CD4-positive, CD25-positive, alpha-beta regulatory T cell (primary cell): ENCODE measurements around the gene FAM185A. TPM values are rescaled to one million over a fixed set of nuclear protein-coding genes. Genes with fewer than 3 reads are reported as not detected.
"Not testable (repeated sequence)": the region's sequence is repeated elsewhere in the genome, so short reads cannot be mapped to it uniquely, and the experiment has no call there.

ENCODE experiments used
- ATAC-seq, 2 donors: fragments of 150-1000 bp; cut with Tn5 transposase; one replicate each; pipeline ENCODE4 v1.10.0; 2021; ENCODE audit warnings: low read depth in 2 of 2, moderate number of reproducible peaks in 2 of 2, moderate library complexity in 1 of 2
- DNase-seq, 3 donors: peaks; one replicate each; pipeline versions ENCODE4 v3.0.0 to v3.0.0-alpha.2; 2012 to 2022; ENCODE audit warnings: mixed read lengths in 1 of 3
- H3K27ac ChIP-seq: one replicate; pipeline ENCODE4 v1.7.0; 2013; ENCODE audit warnings: mild to moderate bottlenecking, low read length; ENCODE audit not compliant: insufficient read depth, poor library complexity, severe bottlenecking
- H3K27me3 ChIP-seq: one replicate; pipeline ENCODE4 v1.7.0; 2013; ENCODE audit warnings: low read length; ENCODE audit not compliant: control insufficient read depth, insufficient read depth
- H3K36me3 ChIP-seq: one replicate; pipeline ENCODE4 v1.7.0; 2013; ENCODE audit warnings: mild to moderate bottlenecking, low read length, moderate library complexity; ENCODE audit not compliant: control insufficient read depth, insufficient read depth
- H3K4me1 ChIP-seq: 2 replicates; pipeline ENCODE4 v1.7.0; 2013; ENCODE audit warnings: mild to moderate bottlenecking, low read length; ENCODE audit not compliant: insufficient read depth, control insufficient read depth, poor library complexity, severe bottlenecking
- H3K4me3 ChIP-seq: one replicate; pipeline ENCODE4 v1.7.0; 2013; ENCODE audit warnings: low read depth, mild to moderate bottlenecking, low read length, moderate library complexity
- H3K9me3 ChIP-seq, 2 experiments: 1 replicate in 1 of 2; 2 replicates in 1 of 2; pipeline ENCODE4 v1.7.0; 2013; ENCODE audit warnings: low read length in 2 of 2, mild to moderate bottlenecking in 1 of 2, moderate library complexity in 1 of 2; ENCODE audit not compliant: control insufficient read depth in 2 of 2
- H3K27ac Mint-ChIP-seq, 3 donors: one replicate each; pipeline ENCODE4 v1.8.0; 2020 to 2022; ENCODE audit warnings: mild to moderate bottlenecking in 3 of 3, mixed read lengths in 3 of 3, moderate library complexity in 2 of 3
- H3K27me3 Mint-ChIP-seq: one replicate; pipeline ENCODE4 v1.8.0; 2022; ENCODE audit warnings: mild to moderate bottlenecking, mixed read lengths
- H3K36me3 Mint-ChIP-seq: one replicate; pipeline ENCODE4 v1.8.0; 2020; ENCODE audit warnings: mixed read lengths
- H3K4me1 Mint-ChIP-seq, 4 donors: one replicate each; pipeline ENCODE4 v1.8.0; 2020 to 2022; ENCODE audit warnings: mixed read lengths in 4 of 4, mild to moderate bottlenecking in 1 of 4
- H3K4me3 Mint-ChIP-seq, 4 donors: one replicate each; pipeline ENCODE4 v1.8.0; 2020 to 2022; ENCODE audit warnings: mild to moderate bottlenecking in 4 of 4, mixed read lengths in 4 of 4, moderate library complexity in 3 of 4
- H3K9me3 Mint-ChIP-seq, 7 donors: one replicate each; pipeline ENCODE4 v1.8.0; 2020 to 2022; ENCODE audit warnings: mixed read lengths in 7 of 7, mild to moderate bottlenecking in 3 of 7, moderate library complexity in 2 of 7
- polyA plus RNA-seq, 4 donors: library from polyadenylated mRNA; unstranded; fragments of 300-500 nt; fragmentation: Illumina TruSeq; gene quantifications; one replicate each; pipeline ENCODE4 v1.2.3, GENCODE V29; 2021
- total RNA-seq: library from RNA; stranded (reverse); gene quantifications from one replicate; pipeline ENCODE4 v1.2.3, GENCODE V29; 2022

FAM185A gene
- total and polyA plus RNA-seq, 5 donors from 2014 or later, result 6.1 to 7.3 (median 6.4) TPM

DNA sequence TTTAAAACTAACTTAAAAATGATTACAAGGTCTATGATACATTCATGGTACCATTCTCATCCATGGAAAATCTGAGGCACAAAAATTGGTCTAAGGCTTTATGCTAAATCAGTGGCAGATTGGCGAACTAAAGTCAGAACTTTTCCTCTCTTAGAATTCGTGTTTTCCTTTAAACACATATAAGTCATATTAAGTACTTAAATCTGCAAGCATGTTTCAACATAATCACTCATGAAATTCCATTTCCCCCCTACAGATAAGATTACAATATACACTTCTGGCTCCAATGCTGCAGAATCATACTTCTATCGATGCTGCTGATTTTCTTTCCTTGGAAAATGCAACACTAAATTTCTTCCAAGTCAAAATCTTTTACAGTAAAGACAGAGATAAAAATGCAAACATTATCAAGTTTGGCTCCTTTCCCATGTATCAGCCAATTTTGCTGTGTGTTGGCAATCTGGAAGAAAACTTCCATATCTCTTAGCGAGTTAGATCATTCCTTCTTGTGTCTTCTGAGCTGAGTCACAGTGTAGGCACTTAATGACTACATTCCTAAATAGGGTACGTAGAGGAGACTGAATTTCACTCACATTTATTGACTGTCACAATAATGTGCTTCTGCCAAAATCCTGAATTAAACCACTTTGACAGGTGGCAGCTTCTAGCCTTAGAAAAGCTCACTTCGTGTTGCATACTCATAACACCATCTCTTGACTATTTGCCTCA is 87.6 kb downstream of the FAM185A start:
- ATAC-seq, result no peak
- no peak overlapping the region for H3K27ac Mint-ChIP-seq
- peaks cover 5% of the 10 kb centered on the region for H3K27me3 Mint-ChIP-seq

DNA sequence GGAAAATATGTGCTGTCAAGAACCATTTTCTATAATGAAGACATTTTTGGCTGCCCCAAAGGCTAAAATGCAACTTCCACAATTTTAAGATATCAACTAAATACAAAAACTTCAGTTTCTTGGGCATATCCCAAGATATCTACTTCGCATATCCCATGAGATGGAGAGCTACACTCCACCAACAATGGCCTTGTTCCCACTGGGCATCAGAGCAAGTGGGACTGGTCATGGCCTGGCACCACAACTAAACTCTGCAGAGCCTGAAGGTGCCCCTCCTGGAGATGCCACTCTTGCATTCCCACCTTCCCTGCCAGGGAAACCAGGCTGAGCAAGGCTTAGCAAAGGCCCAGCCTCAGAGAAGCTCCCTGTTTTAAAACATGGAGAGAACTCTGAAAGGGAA is 88.2 kb downstream of the FAM185A start:
- H3K4me3 Mint-ChIP-seq, result no peak overlapping the region
- no peak overlapping the region for H3K27ac ChIP-seq
- peaks cover 36% of the 10 kb centered on the region for H3K36me3 Mint-ChIP-seq
- H3K27me3 Mint-ChIP-seq, result peaks cover 5% of the 10 kb centered on the region
- peaks cover 0 to 2% (median 0%) of the 10 kb centered on the region in 7 donors for H3K9me3 Mint-ChIP-seq
- no peaks in the 10 kb centered on the region for H3K36me3 ChIP-seq
- no peak for DNase-seq
- peaks cover 0 to 6% (median 5%) of the 10 kb centered on the region in 4 donors for H3K4me1 Mint-ChIP-seq
- no peak overlapping the region for H3K27ac Mint-ChIP-seq
- no peak for ATAC-seq
- no peaks in the 10 kb centered on the region for H3K27me3 ChIP-seq
- H3K9me3 ChIP-seq, result no peaks in the 10 kb centered on the region
- H3K4me1 ChIP-seq, result peaks cover 5% of the 10 kb centered on the region
- H3K4me3 ChIP-seq, result no peak overlapping the region

More for the DNA sequence above, 87.6 kb downstream of the FAM185A start:
- Mint-ChIP-seq H3K36me3 (peaks cover 39% of the 10 kb centered on the region), H3K4me3 (no peak overlapping the region), H3K9me3 (peaks cover 0 to 2% (median 0%) of the 10 kb centered on the region in 7 donors), H3K4me1 (peaks cover 0 to 6% (median 5%) of the 10 kb centered on the region in 4 donors)
- no peak overlapping the region for H3K4me3 ChIP-seq
- no peaks in the 10 kb centered on the region for H3K9me3 ChIP-seq
- no peaks in the 10 kb centered on the region for H3K36me3 ChIP-seq
- H3K27ac ChIP-seq, result no peak overlapping the region
- H3K27me3 ChIP-seq, result no peaks in the 10 kb centered on the region
- no peak for DNase-seq
- peaks cover 5% of the 10 kb centered on the region for H3K4me1 ChIP-seq

DNA sequence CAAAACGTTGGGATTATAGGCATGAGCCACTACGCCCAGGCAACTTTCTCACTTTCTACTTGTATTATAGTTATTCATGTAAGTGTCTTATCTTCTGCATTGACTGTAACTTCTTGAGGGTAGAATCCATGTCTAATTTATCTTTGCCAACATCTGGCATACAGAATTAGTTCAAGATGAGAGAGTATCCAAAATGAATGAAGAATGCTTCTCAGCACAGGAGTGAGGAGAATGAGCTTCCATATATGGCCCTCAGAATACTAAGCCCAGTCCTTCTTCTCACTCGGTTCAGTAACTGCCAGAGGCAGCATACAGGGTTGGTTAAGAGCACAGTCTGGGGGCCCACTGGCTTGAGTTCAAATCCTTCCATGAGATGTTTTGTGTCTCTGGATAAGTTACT is 89.0 kb downstream of the FAM185A start:
- no peak overlapping the region for H3K27ac ChIP-seq
- no peak for DNase-seq
- no peaks in the 10 kb centered on the region for H3K27me3 ChIP-seq
- peaks cover 5% of the 10 kb centered on the region for H3K4me1 ChIP-seq
- no peaks in the 10 kb centered on the region for H3K9me3 ChIP-seq
- ATAC-seq, result no peak
- no peaks in the 10 kb centered on the region for H3K36me3 ChIP-seq
- Mint-ChIP-seq H3K4me1 (peaks cover 0 to 6% (median 5%) of the 10 kb centered on the region in 4 donors), H3K9me3 (peaks cover 0 to 2% (median 0%) of the 10 kb centered on the region in 7 donors), H3K36me3 (peaks cover 42% of the 10 kb centered on the region), H3K4me3 (no peak overlapping the region), H3K27me3 (peaks cover 5% of the 10 kb centered on the region), H3K27ac (no peak overlapping the region)
- no peak overlapping the region for H3K4me3 ChIP-seq

DNA sequence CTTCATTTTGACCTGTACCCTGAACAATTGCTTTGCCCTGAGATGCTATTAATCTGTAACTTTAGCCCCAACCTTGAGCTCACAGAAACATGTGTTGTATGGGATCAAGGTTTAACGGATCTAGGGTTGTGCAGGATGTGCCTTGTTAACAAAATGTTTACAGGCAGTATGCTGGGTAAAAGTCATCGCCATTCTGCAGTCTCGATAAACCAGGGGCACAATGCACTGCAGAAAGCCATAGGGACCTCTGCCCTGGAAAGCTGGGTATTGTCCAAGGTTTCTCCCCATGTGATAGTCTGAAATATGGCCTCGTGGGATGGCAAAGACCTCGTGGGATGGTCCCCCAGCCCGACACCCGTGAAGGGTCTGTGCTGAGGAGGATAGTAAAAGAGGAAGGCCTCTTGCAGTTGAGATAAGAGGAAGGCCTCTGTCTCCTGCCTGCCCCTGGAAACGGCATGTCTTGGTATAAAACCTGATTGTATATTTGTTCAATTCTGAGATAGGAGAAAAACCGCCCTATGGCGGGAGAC is 89.8 kb downstream of the FAM185A start:
- not testable (repeated sequence) for H3K9me3 Mint-ChIP-seq, H3K27me3 ChIP-seq, H3K36me3 ChIP-seq, ATAC-seq, H3K4me1 Mint-ChIP-seq, H3K27me3 Mint-ChIP-seq, H3K9me3 ChIP-seq, H3K4me3 Mint-ChIP-seq, H3K4me3 ChIP-seq, H3K27ac ChIP-seq, H3K27ac Mint-ChIP-seq, H3K4me1 ChIP-seq, DNase-seq
- peaks cover 37% of the 10 kb centered on the region for H3K36me3 Mint-ChIP-seq

DNA sequence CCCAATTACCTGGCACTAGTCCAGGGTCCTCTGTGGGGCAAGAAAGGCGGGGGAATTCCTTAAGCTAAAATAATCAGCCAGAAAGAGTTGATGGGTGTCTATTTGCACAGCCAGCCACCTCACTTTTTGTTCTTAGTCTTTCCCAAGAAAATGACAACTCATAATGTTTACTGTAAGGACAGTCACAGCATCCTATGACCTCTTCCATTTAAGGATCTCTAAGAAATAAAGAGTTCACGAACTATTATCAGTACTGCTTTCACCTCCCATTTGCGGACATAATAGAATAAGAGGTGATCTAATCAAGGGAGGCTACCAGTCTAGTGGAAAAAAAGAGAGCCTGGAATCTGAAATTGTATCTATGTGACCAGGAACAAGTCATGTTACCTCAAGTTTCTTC is 91.6 kb downstream of the FAM185A start:
- H3K4me3 Mint-ChIP-seq, result no peak overlapping the region
- ATAC-seq (no peak), DNase-seq (no peak)
- H3K9me3 Mint-ChIP-seq, result no peaks in the 10 kb centered on the region
- no peaks in the 10 kb centered on the region for H3K36me3 ChIP-seq
- peaks cover 3% of the 10 kb centered on the region for H3K4me1 ChIP-seq
- H3K27me3 Mint-ChIP-seq, result peaks cover 5% of the 10 kb centered on the region
- H3K27me3 ChIP-seq, result no peaks in the 10 kb centered on the region
- H3K27ac Mint-ChIP-seq, result no peak overlapping the region
- no peak overlapping the region for H3K27ac ChIP-seq
- peaks cover 0 to 2% (median 0%) of the 10 kb centered on the region in 4 donors for H3K4me1 Mint-ChIP-seq
- H3K4me3 ChIP-seq, result no peak overlapping the region
- H3K9me3 ChIP-seq, result no peaks in the 10 kb centered on the region
- peaks cover 34% of the 10 kb centered on the region for H3K36me3 Mint-ChIP-seq

DNA sequence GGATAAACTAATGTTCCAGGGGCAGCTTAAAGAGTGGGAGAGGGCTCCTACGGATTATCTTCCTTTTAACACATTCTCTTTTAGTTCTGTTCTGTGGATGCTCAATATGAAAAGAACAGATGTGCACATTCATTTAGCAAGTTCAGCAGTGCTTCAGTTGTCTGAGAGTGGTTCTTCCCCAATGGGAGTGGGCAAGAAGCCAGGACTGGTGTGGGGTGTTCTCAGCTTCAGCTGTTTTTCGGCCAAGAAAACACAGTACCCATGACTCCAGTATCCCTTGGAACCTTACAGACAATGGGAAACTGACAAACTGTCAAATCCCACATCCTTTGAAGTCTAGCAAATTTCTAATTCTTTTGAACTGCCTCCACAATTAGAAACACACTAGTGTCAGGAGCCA is 92.5 kb downstream of the FAM185A start:
- no peaks in the 10 kb centered on the region for H3K9me3 ChIP-seq
- H3K27me3 ChIP-seq, result no peaks in the 10 kb centered on the region
- no peak overlapping the region for H3K27ac Mint-ChIP-seq
- no peaks in the 10 kb centered on the region for H3K36me3 ChIP-seq
- peaks cover 0 to 2% (median 0%) of the 10 kb centered on the region in 4 donors for H3K4me1 Mint-ChIP-seq
- H3K4me3 Mint-ChIP-seq, result no peak overlapping the region
- peaks cover under 1% of the 10 kb centered on the region for H3K27me3 Mint-ChIP-seq
- H3K4me3 ChIP-seq, result no peak overlapping the region
- H3K9me3 Mint-ChIP-seq, result no peaks in the 10 kb centered on the region
- H3K27ac ChIP-seq, result no peak overlapping the region
- DNase-seq, result no peak
- peaks cover 31% of the 10 kb centered on the region for H3K36me3 Mint-ChIP-seq
- peaks cover 3% of the 10 kb centered on the region for H3K4me1 ChIP-seq
- no peak for ATAC-seq

DNA sequence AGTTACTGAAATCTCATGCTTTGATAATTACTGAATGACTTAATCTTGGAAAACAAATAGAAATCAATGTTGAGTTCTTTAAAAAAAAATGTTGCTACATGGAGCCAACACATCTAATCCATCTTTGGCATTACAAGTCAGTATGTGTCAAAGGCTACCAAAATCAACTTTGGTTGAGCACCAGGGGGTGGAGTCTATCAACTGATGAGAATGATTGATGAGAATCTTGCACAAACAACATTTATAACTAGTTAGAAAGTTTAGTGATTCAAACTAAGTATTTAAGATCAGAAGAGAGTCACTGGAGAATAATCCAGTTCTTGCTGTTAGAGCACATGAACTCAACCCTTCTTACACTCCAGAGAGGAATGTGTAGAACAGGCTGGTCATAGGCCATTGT is 93.5 kb downstream of the FAM185A start:
- no peaks in the 10 kb centered on the region for H3K27me3 Mint-ChIP-seq
- H3K36me3 ChIP-seq, result no peaks in the 10 kb centered on the region
- no peak overlapping the region for H3K27ac Mint-ChIP-seq
- peaks cover 0 to 2% (median 0%) of the 10 kb centered on the region in 4 donors for H3K4me1 Mint-ChIP-seq
- H3K27ac ChIP-seq, result no peak overlapping the region
- no peaks in the 10 kb centered on the region for H3K27me3 ChIP-seq
- H3K36me3 Mint-ChIP-seq, result peaks cover 23% of the 10 kb centered on the region
- H3K4me3 ChIP-seq, result no peak overlapping the region
- no peaks in the 10 kb centered on the region for H3K9me3 Mint-ChIP-seq
- ATAC-seq, result no peak
- H3K4me1 ChIP-seq, result peaks cover 3% of the 10 kb centered on the region
- H3K4me3 Mint-ChIP-seq, result no peak overlapping the region
- no peaks in the 10 kb centered on the region for H3K9me3 ChIP-seq
- no peak for DNase-seq

DNA sequence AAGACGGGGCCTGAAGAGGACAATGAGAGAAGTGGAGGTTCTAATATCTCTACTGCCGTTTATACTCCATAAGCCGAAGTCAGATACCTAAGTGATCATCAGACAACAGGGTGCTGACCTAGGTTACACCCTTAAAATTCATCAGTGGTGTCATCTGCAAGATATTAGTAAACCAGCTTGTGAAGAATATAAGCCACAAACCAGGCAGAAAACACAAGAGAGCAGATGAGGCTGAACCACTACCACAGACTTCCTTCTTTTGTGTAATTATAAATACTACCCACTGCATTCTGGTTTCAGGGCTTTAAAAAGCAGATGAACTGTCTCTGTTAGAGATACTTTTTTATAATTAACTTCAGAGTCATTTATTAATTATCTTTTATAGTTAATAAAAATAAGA is 95.1 kb downstream of the FAM185A start:
- no peak for ATAC-seq

More for the DNA sequence above, 95.1 kb downstream of the FAM185A start:
- Mint-ChIP-seq H3K27ac (no peak overlapping the region), H3K27me3 (no peaks in the 10 kb centered on the region), H3K9me3 (no peaks in the 10 kb centered on the region), H3K4me3 (no peak overlapping the region), H3K36me3 (peaks cover 17% of the 10 kb centered on the region), H3K4me1 (peaks cover 0 to 2% (median 0%) of the 10 kb centered on the region in 4 donors)
- H3K9me3 ChIP-seq, result no peaks in the 10 kb centered on the region
- peak in 1 of 3 donors; percentile 15 for DNase-seq
- H3K4me3 ChIP-seq, result no peak overlapping the region
- no peaks in the 10 kb centered on the region for H3K36me3 ChIP-seq
- H3K27me3 ChIP-seq, result no peaks in the 10 kb centered on the region
- peaks cover 3% of the 10 kb centered on the region for H3K4me1 ChIP-seq
- H3K27ac ChIP-seq, result no peak overlapping the region
